Loucy (cell line): Measurements from ENCODE around the gene MCEE.
A peak's percentile ranks its signal among the peaks of the same experiment; 100 is the strongest.

Experiments used
- H2AFZ ChIP-seq: fragments of 200-600 bp; sonication (generic); 2 replicates; pipeline ENCODE4 v1.6.0; 2016; ENCODE audit warnings: antibody characterized with exemption, mild to moderate bottlenecking, low read length, moderate library complexity
- H3F3A ChIP-seq: fragments of 200-600 bp; 2 replicates; pipeline ENCODE4 v1.6.0; 2016; ENCODE audit warnings: antibody characterized with exemption, low read depth, mild to moderate bottlenecking
- H3K27me3 ChIP-seq: fragments of 200-600 bp; sonication (generic); 2 replicates; pipeline ENCODE4 v1.6.1; 2014; ENCODE audit warnings: low read length, mild to moderate bottlenecking; ENCODE audit not compliant: insufficient read depth, poor library complexity, severe bottlenecking
- H3K36me3 ChIP-seq: fragments of 200-600 bp; sonication (generic); 2 replicates; pipeline ENCODE4 v1.6.1; 2016; ENCODE audit warnings: low read length; ENCODE audit not compliant: insufficient read depth
- H3K4me1 ChIP-seq: fragments of 200-600 bp; sonication (generic); 2 replicates; pipeline ENCODE4 v1.5.1; 2014; ENCODE audit warnings: low read length, mild to moderate bottlenecking; ENCODE audit not compliant: insufficient read depth, poor library complexity, severe bottlenecking
- H3K4me2 ChIP-seq: fragments of 200-600 bp; sonication (generic); 2 replicates; pipeline ENCODE4 v1.6.0; 2014; ENCODE audit warnings: antibody characterized with exemption, low read length, low read depth, mild to moderate bottlenecking; ENCODE audit not compliant: poor library complexity, severe bottlenecking
- H3K4me3 ChIP-seq: fragments of 200-600 bp; sonication (generic); 2 replicates; pipeline ENCODE4 v1.5.1; 2014; ENCODE audit warnings: low read length, mild to moderate bottlenecking, mixed read lengths; ENCODE audit not compliant: poor library complexity, severe bottlenecking
- H3K79me2 ChIP-seq: fragments of 200-600 bp; sonication (generic); 2 replicates; pipeline ENCODE4 v1.6.1; 2014; ENCODE audit warnings: low read length; ENCODE audit not compliant: insufficient read depth
- H3K9ac ChIP-seq: fragments of 200-600 bp; sonication (generic); 2 replicates; pipeline ENCODE4 v1.6.0; 2014; ENCODE audit warnings: mild to moderate bottlenecking, low read depth, low read length, moderate library complexity; ENCODE audit not compliant: poor library complexity, severe bottlenecking
- H3K9me2 ChIP-seq: fragments of 200-600 bp; sonication (generic); replicated peaks from 2 replicates; pipeline ENCODE4 v1.6.1; 2016; ENCODE audit warnings: low read depth, low read length, mixed read lengths
- H3K9me3 ChIP-seq: fragments of 200-600 bp; sonication (generic); 2 replicates; pipeline ENCODE4 v1.6.1; 2014; ENCODE audit warnings: mild to moderate bottlenecking, antibody characterized with exemption, low read length, low read depth; ENCODE audit not compliant: insufficient read depth
- H4K20me1 ChIP-seq: fragments of 200-600 bp; sonication (generic); 2 replicates; pipeline ENCODE4 v1.6.0; 2014; ENCODE audit warnings: antibody characterized with exemption, low read length, mild to moderate bottlenecking; ENCODE audit not compliant: insufficient read depth, poor library complexity, severe bottlenecking
- EZH2phosphoT487 ChIP-seq: fragments of 200-600 bp; IDR thresholded peaks from 2 replicates; pipeline ENCODE4 v1.6.1; 2018; ENCODE audit warnings: antibody characterized with exemption, mild to moderate bottlenecking, moderate library complexity, borderline replicate concordance
- TF ChIP-seq, protein P1 (sequence below): fragments of 200-600 bp; sonication (generic); conservative IDR thresholded peaks from 2 replicates; pipeline ENCODE4 v1.5.1; 2014; ENCODE audit warnings: mild to moderate bottlenecking, antibody characterized with exemption, low read length

MCEE gene

DNA sequence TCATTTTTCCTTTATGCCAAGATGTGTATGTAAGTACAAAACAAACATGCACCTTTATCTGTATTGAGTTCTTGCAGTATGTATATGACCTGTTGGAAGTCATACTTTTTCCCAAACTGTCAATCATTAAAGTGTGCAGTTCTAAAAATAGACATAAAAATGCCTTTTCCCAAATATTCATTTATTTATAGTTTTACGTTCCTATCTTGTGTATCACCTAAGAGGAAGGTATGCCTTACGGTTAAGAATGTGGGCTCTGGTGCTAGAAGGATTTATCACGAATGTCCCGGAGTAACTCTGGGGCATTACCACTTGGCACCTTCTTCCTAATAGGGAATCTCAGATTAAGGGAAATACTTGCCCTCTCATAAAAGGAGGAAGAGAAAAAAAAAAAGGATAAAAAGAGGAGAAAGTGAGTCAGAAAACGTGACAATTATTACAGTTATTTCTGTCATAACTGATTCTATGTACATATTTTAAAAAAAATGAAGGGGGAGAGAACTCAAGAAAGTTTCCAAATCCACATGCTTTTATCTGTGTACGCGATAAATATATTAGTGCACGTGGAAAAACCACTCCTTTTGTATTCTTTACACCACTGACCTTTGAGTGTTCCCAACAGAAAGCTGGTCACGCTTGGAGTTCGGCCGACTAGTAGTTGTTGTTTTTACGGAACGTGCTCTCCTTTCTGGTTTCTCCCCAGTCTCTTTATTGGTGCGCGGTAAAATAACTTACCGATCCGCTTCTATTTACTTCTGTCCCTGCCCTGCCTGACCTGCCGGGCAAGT lies 721 bp downstream of the MCEE start:
- H3K79me2 ChIP-seq: peaks cover 68% of the 10 kb centered on the region

DNA sequence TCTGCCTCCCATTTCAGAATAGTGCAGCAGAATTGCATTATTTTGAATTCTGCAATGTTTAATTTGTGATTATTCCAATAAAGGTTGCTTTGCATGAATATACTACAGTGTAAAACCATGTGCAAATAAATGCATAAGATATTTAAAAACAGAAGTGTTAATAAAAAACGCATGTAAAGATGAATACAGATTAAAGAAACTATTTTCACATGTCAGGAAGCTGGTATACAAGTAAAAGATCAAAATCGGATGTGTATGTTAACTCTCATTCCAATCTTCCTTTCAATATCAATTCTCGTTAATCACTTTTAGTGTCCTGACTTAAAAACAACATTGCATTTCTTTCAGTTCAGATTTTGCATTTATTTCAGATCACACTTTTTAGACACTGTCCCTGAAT lies 3.1 kb downstream of the MCEE start:
- peaks cover 48% of the 10 kb centered on the region for H3K79me2 ChIP-seq
- no peaks in the 10 kb centered on the region for H3K9me2 ChIP-seq
- peaks cover 30% of the 10 kb centered on the region for H3K4me1 ChIP-seq
- H3K36me3 ChIP-seq: peaks cover 4% of the 10 kb centered on the region; the same call in 1 of the 2 replicates
- H3K4me3 ChIP-seq: peak overlapping the region; percentile 99
- H3K27me3 ChIP-seq: no peaks in the 10 kb centered on the region
- H3F3A ChIP-seq: no peaks in the 10 kb centered on the region
- no peak overlapping the region for H3K9ac ChIP-seq
- TF ChIP-seq, protein P1, sequence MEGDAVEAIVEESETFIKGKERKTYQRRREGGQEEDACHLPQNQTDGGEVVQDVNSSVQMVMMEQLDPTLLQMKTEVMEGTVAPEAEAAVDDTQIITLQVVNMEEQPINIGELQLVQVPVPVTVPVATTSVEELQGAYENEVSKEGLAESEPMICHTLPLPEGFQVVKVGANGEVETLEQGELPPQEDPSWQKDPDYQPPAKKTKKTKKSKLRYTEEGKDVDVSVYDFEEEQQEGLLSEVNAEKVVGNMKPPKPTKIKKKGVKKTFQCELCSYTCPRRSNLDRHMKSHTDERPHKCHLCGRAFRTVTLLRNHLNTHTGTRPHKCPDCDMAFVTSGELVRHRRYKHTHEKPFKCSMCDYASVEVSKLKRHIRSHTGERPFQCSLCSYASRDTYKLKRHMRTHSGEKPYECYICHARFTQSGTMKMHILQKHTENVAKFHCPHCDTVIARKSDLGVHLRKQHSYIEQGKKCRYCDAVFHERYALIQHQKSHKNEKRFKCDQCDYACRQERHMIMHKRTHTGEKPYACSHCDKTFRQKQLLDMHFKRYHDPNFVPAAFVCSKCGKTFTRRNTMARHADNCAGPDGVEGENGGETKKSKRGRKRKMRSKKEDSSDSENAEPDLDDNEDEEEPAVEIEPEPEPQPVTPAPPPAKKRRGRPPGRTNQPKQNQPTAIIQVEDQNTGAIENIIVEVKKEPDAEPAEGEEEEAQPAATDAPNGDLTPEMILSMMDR: no peak
- no peak for TF ChIP-seq EZH2phosphoT487
- H4K20me1 ChIP-seq: peaks cover 5% of the 10 kb centered on the region
- H3K9me3 ChIP-seq: no peaks in the 10 kb centered on the region
- no peak overlapping the region for H2AFZ ChIP-seq
- H3K4me2 ChIP-seq: peak overlapping the region; percentile 93

More for the DNA sequence above, 721 bp downstream of the MCEE start:
- Histone ChIP-seq H3F3A (no peaks in the 10 kb centered on the region), H3K4me1 (peaks cover 46% of the 10 kb centered on the region), H3K4me3 (peak overlapping the region; percentile 99), H3K9me3 (no peaks in the 10 kb centered on the region), H2AFZ (peak overlapping the region; percentile 99), H3K4me2 (peak overlapping the region; percentile 93), H4K20me1 (peaks cover 25% of the 10 kb centered on the region), H3K36me3 (peaks cover 5% of the 10 kb centered on the region), H3K9me2 (no peaks in the 10 kb centered on the region), H3K9ac (peak overlapping the region; percentile 98), H3K27me3 (no peaks in the 10 kb centered on the region)
- no peak for TF ChIP-seq EZH2phosphoT487
- TF ChIP-seq, protein P1: no peak

- Histone ChIP-seq H4K20me1 (no peaks in the 10 kb centered on the region), H3K79me2 (peaks cover 36% of the 10 kb centered on the region), H3K4me2 (no peak overlapping the region), H3K9me3 (no peaks in the 10 kb centered on the region), H3K9me2 (no peaks in the 10 kb centered on the region), H3K9ac (no peak overlapping the region), H3K4me3 (no peak overlapping the region), H3K4me1 (peaks cover 23% of the 10 kb centered on the region), H3K36me3 (peaks cover 4% of the 10 kb centered on the region; the same call in 1 of the 2 replicates), H2AFZ (no peak overlapping the region), H3F3A (no peaks in the 10 kb centered on the region), H3K27me3 (no peaks in the 10 kb centered on the region)
- TF ChIP-seq, protein P1: no peak
- TF ChIP-seq EZH2phosphoT487: no peak
These were observed 4.3 kb downstream of the MCEE start for GRCh38 chr2:71125506-71126294.
